Measurements from ENCODE around the gene BIN2. TPM values are rescaled to one million over a fixed set of nuclear protein-coding genes. Genes with fewer than 3 reads are reported as not detected.

Gene BIN2
- total and polyA plus RNA-seq, 10 of the 15 experiments (the other 5 are each of a cell fraction or from before 2014, with no cell fraction given) = 8.6 to 42.9 (median 32.1) TPM

- ChIA-PET CTCF (interaction anchor here (0.8 to 4.1 kb wide), 3 partner anchors 18 to 557 kb away, joined by 4 to 54 read pairs (median 6); no protein-coding TSS in a partner anchor), SMC1A (ENCODE audit: uncharacterized antibody, unreplicated experiment) (interaction anchor here (0.7 to 7.3 kb wide), 9 partner anchors 10 to 557 kb away, joined by 3 to 58 read pairs (median 3); partner anchors contain the start of genes LETMD1 and SMAGP), RAD21 (ENCODE audit: unreplicated experiment) (interaction anchor here (0.8 to 3.8 kb wide), 3 partner anchors 19 to 84 kb away, joined by 3 to 14 read pairs (median 3); partner anchors contain the start of genes DAZAP2 and SMAGP), POLR2A (interaction anchor here (0.6 to 1.3 kb wide), 5 partner anchors 19 to 269 kb away, joined by 3 to 7 read pairs (median 4); partner anchors contain the start of gene GALNT6)
- intact Hi-C loops (cut with micrococcal nuclease; ENCODE audit: unreplicated experiment) (loop anchor here (10.0 kb wide), 1 partner anchor 558 kb away; the partner anchor contains the start of gene ATF1), in situ Hi-C loops (cut with MboI) (no loop called here)
- Histone ChIP-seq H3K4me2 (ENCODE audit: control insufficient read depth, insufficient read depth) (peak overlapping the region; percentile 89), H3K36me3 (ENCODE audit: control insufficient read depth in 2 of 2, insufficient read depth in 2 of 2, low read length in 1 of 2) (no peaks in the 10 kb centered on the region), H2AFZ (ENCODE audit: control insufficient read depth, low read depth, low read length) (no peak overlapping the region), H4K20me1 (ENCODE audit: control insufficient read depth, insufficient read depth) (no peaks in the 10 kb centered on the region), H3K9me3 (replicated peaks; ENCODE audit: control insufficient read depth, insufficient read depth, low read length) (no peaks in the 10 kb centered on the region), H3K27ac (ENCODE audit: control insufficient read depth, insufficient read depth) (peak overlapping the region; percentile 97), H3K4me3 (peak overlapping the region; percentile 63), H3K4me1 (ENCODE audit: control insufficient read depth, insufficient read depth, low read length) (peaks cover 58% of the 10 kb centered on the region), H3K79me2 (ENCODE audit: control insufficient read depth, insufficient read depth, low read length) (peaks cover 31% of the 10 kb centered on the region), H3K9ac (ENCODE audit: control insufficient read depth, insufficient read depth, low read length) (peak overlapping the region; percentile 96), H3K27me3 (replicated peaks in 1 of 2; ENCODE audit: control insufficient read depth in 2 of 2, insufficient read depth in 2 of 2, low read length in 1 of 2) (no peaks in the 10 kb centered on the region)
- peak; percentile 40 for ATAC-seq
- peak; percentile 80 for FAIRE-seq
- DNase-seq (ENCODE audit: low read depth, low spot score) = peak; percentile 45
- no TSS peak for BruUV-seq (replicated peaks)
- WGBS (ENCODE audit: insufficient coverage, insufficient replicate concordance, low lambda C conversion rate, missing lambda C conversion rate) = 2% methylated on average over 5 of the region's 5 CpGs
- TF ChIP-seq EGR1 (IDR thresholded peaks at IDR 0.05; ENCODE audit: borderline replicate concordance in 1 of 2, low read depth in 2 of 2, low read length in 2 of 2) (peak in 1 of 2 experiments; percentile 55; a peak in 1 of 3 replicates), HSF1 (IDR thresholded peaks at IDR 0.05; ENCODE audit: low read depth, low read length) (no peak), SKIL (IDR thresholded peaks at IDR 0.05; ENCODE audit: low read depth, poor library complexity, severe bottlenecking) (no peak), ETV6 (conservative IDR thresholded peaks at IDR 0.05 in 1 of 2, IDR thresholded peaks at IDR 0.05 in 1 of 2; ENCODE audit: borderline replicate concordance in 1 of 2, low read depth in 1 of 2) (no peak), EED (IDR thresholded peaks at IDR 0.05; ENCODE audit: low read depth) (peak; percentile 57; the same call in 1 of the 2 replicates), SRF (IDR thresholded peaks at IDR 0.05; ENCODE audit: low read depth in 2 of 2, low read length in 2 of 2) (no peak), RUNX3 (IDR thresholded peaks at IDR 0.05; ENCODE audit: low read length) (peak; percentile 84), TBL1XR1 (IDR thresholded peaks at IDR 0.05; ENCODE audit: low read depth, low read length) (0 out of 2 replicates have a peak, but pooled peaks have one; percentile 27), NBN (IDR thresholded peaks at IDR 0.05) (peak; percentile 33; the same call in 1 of the 2 replicates), ZNF384 (IDR thresholded peaks at IDR 0.05; ENCODE audit: borderline replicate concordance, low read depth, low read length) (peak; percentile 74; the same call in 1 of the 2 replicates), MLLT1 (IDR thresholded peaks at IDR 0.05) (0 out of 2 replicates have a peak, but pooled peaks have one; percentile 46), ATF7 (IDR thresholded peaks at IDR 0.05; ENCODE audit: low read depth) (no peak)
- TF ChIP-seq, protein P1, sequence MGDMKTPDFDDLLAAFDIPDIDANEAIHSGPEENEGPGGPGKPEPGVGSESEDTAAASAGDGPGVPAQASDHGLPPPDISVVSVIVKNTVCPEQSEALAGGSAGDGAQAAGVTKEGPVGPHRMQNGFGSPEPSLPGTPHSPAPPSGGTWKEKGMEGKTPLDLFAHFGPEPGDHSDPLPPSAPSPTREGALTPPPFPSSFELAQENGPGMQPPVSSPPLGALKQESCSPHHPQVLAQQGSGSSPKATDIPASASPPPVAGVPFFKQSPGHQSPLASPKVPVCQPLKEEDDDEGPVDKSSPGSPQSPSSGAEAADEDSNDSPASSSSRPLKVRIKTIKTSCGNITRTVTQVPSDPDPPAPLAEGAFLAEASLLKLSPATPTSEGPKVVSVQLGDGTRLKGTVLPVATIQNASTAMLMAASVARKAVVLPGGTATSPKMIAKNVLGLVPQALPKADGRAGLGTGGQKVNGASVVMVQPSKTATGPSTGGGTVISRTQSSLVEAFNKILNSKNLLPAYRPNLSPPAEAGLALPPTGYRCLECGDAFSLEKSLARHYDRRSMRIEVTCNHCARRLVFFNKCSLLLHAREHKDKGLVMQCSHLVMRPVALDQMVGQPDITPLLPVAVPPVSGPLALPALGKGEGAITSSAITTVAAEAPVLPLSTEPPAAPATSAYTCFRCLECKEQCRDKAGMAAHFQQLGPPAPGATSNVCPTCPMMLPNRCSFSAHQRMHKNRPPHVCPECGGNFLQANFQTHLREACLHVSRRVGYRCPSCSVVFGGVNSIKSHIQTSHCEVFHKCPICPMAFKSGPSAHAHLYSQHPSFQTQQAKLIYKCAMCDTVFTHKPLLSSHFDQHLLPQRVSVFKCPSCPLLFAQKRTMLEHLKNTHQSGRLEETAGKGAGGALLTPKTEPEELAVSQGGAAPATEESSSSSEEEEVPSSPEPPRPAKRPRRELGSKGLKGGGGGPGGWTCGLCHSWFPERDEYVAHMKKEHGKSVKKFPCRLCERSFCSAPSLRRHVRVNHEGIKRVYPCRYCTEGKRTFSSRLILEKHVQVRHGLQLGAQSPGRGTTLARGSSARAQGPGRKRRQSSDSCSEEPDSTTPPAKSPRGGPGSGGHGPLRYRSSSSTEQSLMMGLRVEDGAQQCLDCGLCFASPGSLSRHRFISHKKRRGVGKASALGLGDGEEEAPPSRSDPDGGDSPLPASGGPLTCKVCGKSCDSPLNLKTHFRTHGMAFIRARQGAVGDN (IDR thresholded peaks at IDR 0.05) = 0 out of 2 replicates have a peak, but pooled peaks have one; percentile 30
Observed at GRCh38 chr12:51322452-51322851, 1.5 kb downstream of the BIN2 start.
